ENCODE results near the gene PPP2R3B.
"Not testable (repeated sequence)": the region's sequence is repeated elsewhere in the genome, so short reads cannot be mapped to it uniquely, and the experiment has no call there.

The PPP2R3B gene

DNA sequence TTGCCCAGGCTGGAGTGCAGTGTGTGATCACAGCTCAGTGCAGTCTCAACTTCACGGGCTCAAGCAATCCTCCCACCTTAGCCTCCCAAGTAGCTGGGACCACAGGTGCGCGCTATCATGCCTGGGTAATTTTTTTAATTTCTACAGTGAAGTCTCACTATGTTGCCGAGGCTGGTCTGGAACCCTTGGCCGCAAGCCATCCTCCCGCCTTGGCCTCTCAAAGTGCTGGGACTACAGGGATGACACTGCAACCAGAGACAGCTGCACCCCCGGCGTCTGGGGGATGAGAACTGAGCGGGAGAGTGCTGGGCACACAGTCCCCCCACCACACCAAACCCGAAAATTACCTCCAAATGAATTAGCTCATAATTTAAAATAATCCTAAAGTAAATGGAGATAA lies 35.0 kb downstream of the PPP2R3B start:
- DNase-seq (ENCODE audit: low read depth) = no peak
- H3K4me3 ChIP-seq (ENCODE audit: low read depth, low read length) = no peak overlapping the region
- TF ChIP-seq, protein P1, sequence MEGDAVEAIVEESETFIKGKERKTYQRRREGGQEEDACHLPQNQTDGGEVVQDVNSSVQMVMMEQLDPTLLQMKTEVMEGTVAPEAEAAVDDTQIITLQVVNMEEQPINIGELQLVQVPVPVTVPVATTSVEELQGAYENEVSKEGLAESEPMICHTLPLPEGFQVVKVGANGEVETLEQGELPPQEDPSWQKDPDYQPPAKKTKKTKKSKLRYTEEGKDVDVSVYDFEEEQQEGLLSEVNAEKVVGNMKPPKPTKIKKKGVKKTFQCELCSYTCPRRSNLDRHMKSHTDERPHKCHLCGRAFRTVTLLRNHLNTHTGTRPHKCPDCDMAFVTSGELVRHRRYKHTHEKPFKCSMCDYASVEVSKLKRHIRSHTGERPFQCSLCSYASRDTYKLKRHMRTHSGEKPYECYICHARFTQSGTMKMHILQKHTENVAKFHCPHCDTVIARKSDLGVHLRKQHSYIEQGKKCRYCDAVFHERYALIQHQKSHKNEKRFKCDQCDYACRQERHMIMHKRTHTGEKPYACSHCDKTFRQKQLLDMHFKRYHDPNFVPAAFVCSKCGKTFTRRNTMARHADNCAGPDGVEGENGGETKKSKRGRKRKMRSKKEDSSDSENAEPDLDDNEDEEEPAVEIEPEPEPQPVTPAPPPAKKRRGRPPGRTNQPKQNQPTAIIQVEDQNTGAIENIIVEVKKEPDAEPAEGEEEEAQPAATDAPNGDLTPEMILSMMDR (conservative IDR thresholded peaks at IDR 0.05; ENCODE audit: low read depth, low read length) = no peak

DNA sequence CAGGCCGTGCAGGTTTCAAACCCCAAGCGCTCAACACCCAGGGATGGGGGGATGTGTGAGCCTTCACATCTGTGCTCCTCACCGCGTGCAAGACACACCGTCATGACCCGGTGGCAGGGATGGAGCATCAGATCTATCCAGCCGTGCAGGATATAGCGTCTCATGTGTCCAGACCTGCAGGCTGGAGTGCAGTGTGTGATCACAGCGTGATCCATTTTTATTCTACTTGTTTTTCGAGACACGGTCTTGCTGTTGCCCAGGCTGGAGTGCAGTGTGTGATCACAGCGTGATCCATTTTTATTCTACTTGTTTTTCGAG lies 35.4 kb downstream of the PPP2R3B start:
- DNase-seq (ENCODE audit: low read depth); H3K4me3 ChIP-seq (ENCODE audit: low read depth, low read length): not testable (repeated sequence)

- H3K4me3 ChIP-seq (ENCODE audit: low read depth, low read length) = no peak overlapping the region
- DNase-seq (ENCODE audit: low read depth) = no peak
- TF ChIP-seq, protein P1 (conservative IDR thresholded peaks at IDR 0.05; ENCODE audit: low read depth, low read length) = no peak
Observed at GRCh38 chrX:350534-351323, 36.0 kb downstream of the PPP2R3B start.

DNA sequence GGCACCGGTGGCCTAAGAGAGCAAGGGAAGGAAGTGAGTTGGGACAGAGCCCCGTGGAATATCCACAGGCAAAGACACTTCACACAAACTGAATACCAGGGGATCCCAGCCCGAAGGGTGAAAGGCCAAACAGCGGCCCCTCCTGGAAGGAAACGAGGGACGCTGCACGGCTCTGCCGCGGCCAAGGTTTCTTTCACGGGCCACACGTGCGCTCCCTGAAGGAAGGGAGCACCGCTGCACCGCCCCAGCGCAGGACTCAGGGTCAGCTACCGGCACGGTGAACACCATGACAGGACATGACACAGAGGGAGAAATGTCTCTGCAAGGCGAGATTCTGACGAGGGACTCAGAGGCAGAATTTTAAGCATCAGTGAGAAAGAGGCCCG lies 36.6 kb downstream of the PPP2R3B start:
- no peak for DNase-seq (ENCODE audit: low read depth)
- no peak overlapping the region for H3K4me3 ChIP-seq (ENCODE audit: low read depth, low read length)
- TF ChIP-seq, protein P1 (conservative IDR thresholded peaks at IDR 0.05; ENCODE audit: low read depth, low read length) = no peak

GRCh38 chrX:349702-350101 lies 37.0 kb downstream of the PPP2R3B start:
- DNase-seq (ENCODE audit: low read depth) = no peak
- no peak overlapping the region for H3K4me3 ChIP-seq (ENCODE audit: low read depth, low read length)
- TF ChIP-seq, protein P1 (conservative IDR thresholded peaks at IDR 0.05; ENCODE audit: low read depth, low read length) = no peak

DNA sequence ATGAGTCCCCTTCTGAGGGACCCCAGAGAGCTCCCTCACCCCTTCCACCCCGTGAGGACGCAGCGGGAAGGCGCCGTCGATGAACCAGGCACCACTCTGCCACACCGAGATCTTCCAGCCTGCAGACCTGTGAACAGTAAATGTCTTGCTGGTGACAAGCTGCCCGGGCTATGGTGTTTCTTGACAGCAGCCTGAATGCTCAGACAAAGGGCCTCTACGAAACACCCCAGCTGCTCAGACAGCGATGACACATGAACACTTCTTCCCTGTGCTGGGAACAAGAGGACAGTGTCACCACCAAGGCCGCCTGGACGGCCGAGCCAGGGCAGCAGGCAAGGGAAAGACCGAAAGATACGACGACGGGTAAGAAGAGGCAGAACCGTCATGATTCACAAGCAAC lies 37.5 kb downstream of the PPP2R3B start:
- no peak overlapping the region for H3K4me3 ChIP-seq (ENCODE audit: low read depth, low read length)
- TF ChIP-seq, protein P1 (conservative IDR thresholded peaks at IDR 0.05; ENCODE audit: low read depth, low read length) = no peak
- no peak for DNase-seq (ENCODE audit: low read depth)

DNA sequence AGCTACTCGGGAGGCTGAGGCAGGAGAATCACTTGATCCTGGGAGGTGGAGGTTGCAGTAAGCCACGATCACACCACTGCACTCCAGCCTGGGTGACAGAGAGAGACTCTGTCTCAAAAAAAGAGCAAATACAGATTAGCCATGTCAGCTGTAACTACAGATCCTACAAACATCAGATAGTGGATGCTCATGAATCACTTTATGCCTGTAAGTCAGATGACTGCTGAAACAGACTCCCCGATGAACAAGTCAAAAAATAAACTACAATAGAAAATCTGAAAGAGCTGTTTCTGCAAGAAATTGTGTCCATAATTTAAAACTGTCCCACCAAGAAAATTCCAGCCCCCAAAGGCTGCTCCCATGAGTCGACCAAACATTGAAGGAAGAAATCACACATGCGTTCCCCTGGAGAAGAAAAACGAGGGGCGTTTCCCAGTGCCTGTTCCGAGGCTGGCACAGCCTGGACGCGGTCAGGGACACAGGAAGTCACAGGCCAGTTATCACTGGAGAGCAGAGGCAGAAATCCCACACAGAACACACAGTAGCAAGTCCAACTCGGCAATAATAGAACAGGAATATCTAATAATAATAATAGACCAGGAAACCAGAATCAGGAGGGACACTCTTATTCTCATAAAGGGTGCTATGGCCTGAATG lies 38.1 kb downstream of the PPP2R3B start:
- H3K4me3 ChIP-seq (ENCODE audit: low read depth, low read length) = no peak overlapping the region
- DNase-seq (ENCODE audit: low read depth) = peak; percentile 66
- TF ChIP-seq, protein P1 (conservative IDR thresholded peaks at IDR 0.05; ENCODE audit: low read depth, low read length) = no peak

Measured in choroid plexus epithelial cell (primary cell).